ENCODE measurements around the gene OR9K2. TPM values are rescaled to one million over a fixed set of nuclear protein-coding genes. Genes with fewer than 3 reads are reported as not detected.
"Not testable (repeated sequence)": the region's sequence is repeated elsewhere in the genome, so short reads cannot be mapped to it uniquely, and the experiment has no call there.

OR9K2 gene
- total RNA-seq, 1 donor from 2014 or later, result not detected

DNA sequence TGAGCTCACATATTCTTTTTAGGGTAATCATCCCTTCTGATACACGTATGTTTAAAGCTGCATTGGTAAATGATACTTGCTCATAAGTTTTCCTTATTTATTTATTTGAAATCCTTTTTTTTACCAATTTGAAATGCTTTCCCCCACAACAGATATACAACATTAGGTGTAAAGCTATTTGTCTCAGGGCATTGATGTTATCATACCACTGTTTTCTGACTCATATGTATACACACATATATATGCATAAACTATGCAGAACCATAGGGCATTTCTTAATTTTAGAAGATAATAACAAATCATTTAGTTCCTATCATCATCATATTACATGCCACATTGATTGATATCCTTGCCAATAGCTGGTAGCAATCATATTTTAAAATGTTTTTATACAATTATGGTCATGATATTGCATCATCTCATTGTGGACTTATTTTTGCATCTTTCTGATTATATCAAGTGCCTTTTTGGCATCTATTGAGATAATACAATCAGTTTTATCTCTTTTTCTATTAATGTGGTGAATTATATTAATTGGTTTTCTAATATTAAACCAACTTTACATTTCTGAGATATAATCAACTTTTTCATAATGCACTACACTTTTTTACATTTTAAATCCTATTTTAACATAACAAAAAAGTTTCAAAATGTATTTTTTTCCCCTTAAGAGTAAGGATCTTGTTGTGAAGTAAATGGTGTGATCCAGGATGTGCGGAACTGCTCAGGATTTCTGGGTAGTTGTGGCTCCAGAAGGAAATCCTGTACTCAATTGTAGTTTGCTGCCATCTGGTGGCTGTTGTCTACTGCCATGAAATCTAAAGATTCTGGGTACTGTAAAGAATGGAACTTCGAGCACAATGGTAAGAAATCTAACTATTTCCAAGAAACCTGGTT, 16.7 kb downstream of the OR9K2 start:
- no peak overlapping the region for H3K4me3 ChIP-seq
- intact Hi-C loops (cut with DNase I), result no loop called here
- TF ChIP-seq, protein P1, sequence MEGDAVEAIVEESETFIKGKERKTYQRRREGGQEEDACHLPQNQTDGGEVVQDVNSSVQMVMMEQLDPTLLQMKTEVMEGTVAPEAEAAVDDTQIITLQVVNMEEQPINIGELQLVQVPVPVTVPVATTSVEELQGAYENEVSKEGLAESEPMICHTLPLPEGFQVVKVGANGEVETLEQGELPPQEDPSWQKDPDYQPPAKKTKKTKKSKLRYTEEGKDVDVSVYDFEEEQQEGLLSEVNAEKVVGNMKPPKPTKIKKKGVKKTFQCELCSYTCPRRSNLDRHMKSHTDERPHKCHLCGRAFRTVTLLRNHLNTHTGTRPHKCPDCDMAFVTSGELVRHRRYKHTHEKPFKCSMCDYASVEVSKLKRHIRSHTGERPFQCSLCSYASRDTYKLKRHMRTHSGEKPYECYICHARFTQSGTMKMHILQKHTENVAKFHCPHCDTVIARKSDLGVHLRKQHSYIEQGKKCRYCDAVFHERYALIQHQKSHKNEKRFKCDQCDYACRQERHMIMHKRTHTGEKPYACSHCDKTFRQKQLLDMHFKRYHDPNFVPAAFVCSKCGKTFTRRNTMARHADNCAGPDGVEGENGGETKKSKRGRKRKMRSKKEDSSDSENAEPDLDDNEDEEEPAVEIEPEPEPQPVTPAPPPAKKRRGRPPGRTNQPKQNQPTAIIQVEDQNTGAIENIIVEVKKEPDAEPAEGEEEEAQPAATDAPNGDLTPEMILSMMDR (IDR thresholded peaks at IDR 0.05), result peak; percentile 67
- no peaks in the 10 kb centered on the region for H3K27me3 ChIP-seq (ENCODE audit: low read depth)
- H3K27ac ChIP-seq, result no peak overlapping the region
- no peaks in the 10 kb centered on the region for H3K4me1 ChIP-seq
- H3K9me3 ChIP-seq, result no peaks in the 10 kb centered on the region
- DNase-seq, result no peak
- no peaks in the 10 kb centered on the region for H3K36me3 ChIP-seq
- peak in 1 of 2 donors; percentile 46 for ATAC-seq

DNA sequence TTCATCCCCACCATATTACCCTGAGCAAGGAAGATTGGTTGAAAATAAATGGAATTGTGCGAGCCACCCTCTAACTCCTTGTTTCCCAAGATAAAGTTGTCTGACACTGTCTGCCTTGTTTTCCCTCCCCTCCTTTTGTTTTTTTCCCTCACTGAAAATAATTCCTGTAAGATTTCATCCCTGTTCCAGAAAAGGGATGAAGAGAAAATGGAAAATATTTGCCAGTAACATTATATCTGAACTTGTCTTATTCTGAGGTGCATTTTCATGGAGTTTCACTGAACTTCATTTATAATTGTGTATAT, 17.3 kb downstream of the OR9K2 start:
- TF ChIP-seq, protein P1 (IDR thresholded peaks at IDR 0.05), result no peak
- ATAC-seq (no peak), DNase-seq (no peak)
- no peaks in the 10 kb centered on the region for H3K27me3 ChIP-seq (ENCODE audit: low read depth)
- H3K9me3 ChIP-seq, result no peaks in the 10 kb centered on the region
- no peaks in the 10 kb centered on the region for H3K4me1 ChIP-seq
- H3K27ac ChIP-seq, result no peak overlapping the region
- intact Hi-C loops (cut with DNase I), result no loop called here
- H3K4me3 ChIP-seq, result no peak overlapping the region
- H3K36me3 ChIP-seq, result no peaks in the 10 kb centered on the region

DNA sequence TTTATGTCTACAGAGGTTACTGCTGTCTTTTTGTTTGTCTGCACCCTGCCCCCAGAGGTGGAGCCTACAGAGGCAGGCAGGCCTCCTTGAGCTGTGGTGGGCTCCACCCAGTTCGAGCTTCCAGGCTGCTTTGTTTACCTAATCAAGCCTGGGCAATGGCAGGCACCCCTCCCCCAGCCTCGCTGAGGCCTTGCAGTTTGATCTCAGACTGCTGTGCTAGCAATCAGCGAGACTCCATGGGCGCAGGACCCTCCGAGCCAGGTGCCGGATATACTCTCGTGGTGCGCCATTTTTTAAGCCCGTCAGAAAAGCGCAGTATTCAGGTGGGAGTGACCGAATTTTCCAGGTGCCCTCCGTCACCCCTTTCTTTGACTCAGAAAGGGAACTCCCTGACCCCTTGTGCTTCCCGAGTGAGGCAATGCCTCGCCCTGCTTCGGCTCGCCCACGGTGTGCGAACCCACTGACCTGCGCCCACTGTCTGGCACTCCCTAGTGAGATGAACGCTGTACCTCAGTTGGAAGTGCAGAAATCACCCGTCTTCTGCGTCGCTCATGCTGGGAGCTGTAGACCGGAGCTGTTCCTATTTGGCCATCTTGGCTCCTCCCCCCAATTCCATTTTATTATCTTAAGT, 40.9 kb downstream of the OR9K2 start:
- H3K27me3 ChIP-seq (ENCODE audit: low read depth); DNase-seq; intact Hi-C loops (cut with DNase I); H3K27ac ChIP-seq; H3K36me3 ChIP-seq; ATAC-seq; H3K9me3 ChIP-seq; H3K4me1 ChIP-seq; H3K4me3 ChIP-seq: not testable (repeated sequence)

DNA sequence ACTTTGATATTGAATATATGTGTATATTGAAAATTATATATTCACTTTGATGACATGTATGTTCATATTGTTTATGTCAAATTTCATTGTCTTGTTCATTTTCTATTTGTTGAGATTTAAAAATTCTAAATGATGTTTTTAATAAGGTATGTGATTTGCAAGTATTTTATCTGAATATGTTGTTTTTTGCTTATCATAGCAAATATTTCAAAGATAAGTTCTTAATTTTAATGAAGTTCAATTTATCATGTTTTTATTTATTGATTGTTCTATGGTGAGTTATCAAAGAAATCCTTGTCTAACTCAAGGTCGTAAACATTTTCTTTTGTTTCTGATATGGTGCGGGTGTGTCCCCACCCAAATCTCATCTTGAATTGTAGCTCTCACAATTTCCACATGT, 45.2 kb downstream of the OR9K2 start:
- ATAC-seq (no peak), DNase-seq (no peak)
- H3K4me3 ChIP-seq, result no peak overlapping the region
- H3K27ac ChIP-seq, result no peak overlapping the region
- intact Hi-C loops (cut with DNase I), result no loop called here
- H3K4me1 ChIP-seq, result no peaks in the 10 kb centered on the region
- TF ChIP-seq, protein P1 (IDR thresholded peaks at IDR 0.05), result no peak
- H3K9me3 ChIP-seq, result no peaks in the 10 kb centered on the region
- no peaks in the 10 kb centered on the region for H3K27me3 ChIP-seq (ENCODE audit: low read depth)
- H3K36me3 ChIP-seq, result no peaks in the 10 kb centered on the region

DNA sequence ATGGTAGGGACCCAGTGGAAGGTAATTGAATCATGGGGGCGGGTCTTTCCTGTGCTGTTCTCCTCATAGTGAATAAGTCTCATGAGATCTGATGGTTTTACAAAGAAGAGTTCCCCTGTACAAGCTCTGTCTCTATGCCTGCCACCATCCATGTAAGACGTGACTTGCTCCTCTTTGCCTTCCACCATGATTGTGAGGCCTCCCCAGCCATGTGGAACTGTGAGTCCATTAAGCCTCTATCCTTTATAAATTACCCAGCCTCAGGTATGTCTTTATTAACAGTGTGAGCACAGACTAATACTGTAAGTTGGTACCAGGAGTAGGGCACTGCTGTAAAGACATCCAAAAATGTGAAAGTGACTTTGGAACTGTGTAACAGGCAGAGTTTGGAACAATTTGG, 45.6 kb downstream of the OR9K2 start:
- intact Hi-C loops (cut with DNase I); H3K27ac ChIP-seq; H3K9me3 ChIP-seq; H3K27me3 ChIP-seq (ENCODE audit: low read depth); ATAC-seq; DNase-seq; H3K4me3 ChIP-seq; H3K4me1 ChIP-seq; H3K36me3 ChIP-seq: not testable (repeated sequence)

DNA sequence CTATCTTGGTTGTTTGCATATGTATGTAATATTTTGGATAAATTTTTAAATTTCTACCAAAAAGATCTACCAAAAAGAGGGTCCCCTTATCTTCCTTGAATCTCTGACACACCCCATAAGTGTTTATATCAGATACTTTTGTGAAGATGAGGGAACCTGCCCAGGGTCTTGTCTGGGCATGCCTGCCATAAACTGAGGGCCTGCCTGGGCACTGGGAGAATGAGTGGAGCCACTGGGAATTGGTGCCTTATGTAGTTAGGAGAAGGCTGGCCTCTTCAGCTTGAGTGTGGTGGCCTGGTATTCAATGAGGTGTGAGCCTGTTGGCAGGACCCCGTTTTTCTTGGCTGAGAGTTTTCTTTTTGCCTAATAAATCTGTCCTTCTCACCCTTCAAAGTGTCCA, 46.5 kb downstream of the OR9K2 start:
- no peak for ATAC-seq
- DNase-seq, result no peak
- intact Hi-C loops (cut with DNase I), result no loop called here
- TF ChIP-seq, protein P1 (IDR thresholded peaks at IDR 0.05), result no peak
- no peaks in the 10 kb centered on the region for H3K9me3 ChIP-seq
- H3K36me3 ChIP-seq, result no peaks in the 10 kb centered on the region
- no peaks in the 10 kb centered on the region for H3K27me3 ChIP-seq (ENCODE audit: low read depth)
- no peaks in the 10 kb centered on the region for H3K4me1 ChIP-seq
- no peak overlapping the region for H3K4me3 ChIP-seq
- H3K27ac ChIP-seq, result no peak overlapping the region

Data from lower lobe of right lung (tissue), 2 donors.